Psoas muscle (tissue), 8 donors: ENCODE data around the gene MAPKAP1. TPM values are rescaled to one million over a fixed set of nuclear protein-coding genes. Genes with fewer than 3 reads are reported as not detected.

Source experiments
- ATAC-seq, 4 donors: fragments of 200-7000 bp; cut with Tn5 transposase; one replicate each; pipeline ENCODE4 v1.9.1; 2020; ENCODE audit warnings: moderate library complexity in 3 of 4, mild to moderate bottlenecking in 2 of 4
- DNase-seq, 2 donors: peaks; one replicate each; pipeline ENCODE4 v3.0.0-alpha.2; 2020
- H3K27ac ChIP-seq: fragments of 200-600 bp; one replicate; pipeline ENCODE4 v1.8.0; 2022
- H3K27me3 ChIP-seq, 3 donors: fragments of 200-600 bp in 1 of 3; one replicate each; pipeline versions ENCODE4 v1.6.1 to v1.8.0; 2013 to 2022; ENCODE audit warnings: low read length in 2 of 3, mild to moderate bottlenecking in 2 of 3, moderate library complexity in 1 of 3; ENCODE audit not compliant: insufficient read depth in 3 of 3
- H3K36me3 ChIP-seq, 2 donors: fragments of 200-600 bp in 1 of 2; one replicate each; pipeline versions ENCODE4 v1.6.1 to v1.8.0; 2013 to 2022; ENCODE audit warnings: low read depth in 1 of 2, mild to moderate bottlenecking in 1 of 2, moderate library complexity in 1 of 2; ENCODE audit not compliant: insufficient read depth in 1 of 2
- H3K4me1 ChIP-seq: fragments of 200-600 bp; one replicate; pipeline ENCODE4 v1.8.0; 2022
- H3K4me3 ChIP-seq: fragments of 200-600 bp; one replicate; pipeline ENCODE4 v1.8.0; 2022; ENCODE audit warnings: mild to moderate bottlenecking
- H3K9me3 ChIP-seq: fragments of 200-600 bp; one replicate; pipeline ENCODE4 v1.8.0; 2022
- CTCF ChIP-seq: fragments of 200-600 bp; IDR thresholded peaks from one replicate; pipeline ENCODE4 v1.8.0; 2022; ENCODE audit warnings: antibody characterized with exemption
- WGBS, 3 donors: extraction: QIAGEN DNeasy Blood & Tissue Kit; methylation state at CpG; one replicate each; pipeline versions ENCODE4 v1.1.6 to v1.1.7; 2013; 5-methylcytosine and 5-hydroxymethylcytosine counted together
- intact Hi-C, 2 donors: fragments of 100-400 bp; cut with DNase I; formaldehyde crosslinking; loops; one replicate each; pipeline versions ENCODE4 v1.11.0 to v1.14.2; 2022
- polyA plus RNA-seq, 3 donors: library from polyadenylated mRNA; stranded (reverse); fragments of 200-250 nt; gene quantifications; one replicate each; pipeline ENCODE4 v1.2.3, GENCODE V29; 2013
- total RNA-seq, 4 donors: library from RNA; stranded (reverse); fragmentation: NEBNext Ultra II Directional in 2 of 4; extraction: Animal tissue kit (Norgen Biotek cat#: 25700) in 2 of 4; gene quantifications; one replicate each; pipeline versions ENCODE4 v1.2.1 to v1.2.4, GENCODE V29; 2021 to 2023
- donor health status: healthy with polysubstance abuse.
- donor health status: DM: no; HTN: no; CAD: no; lungs with moderate emphysema.
- donor health status: Bipolar disorder and iron deficiency.
- donor health status: healthy.
- donor health status: DM: yes; HTN: yes; CAD: no.
- donor health status: DM: no; HTN: no; CAD: no.
- donor health status: DM: no; HTN: no; CAD: no.
- donor health status: DM: yes; HTN: yes; CAD: no.

The MAPKAP1 gene
- total and polyA plus RNA-seq, 7 donors, result 64.2 to 124 (median 90.4) TPM

GRCh38 chr9:125743682-125744428, 36.8 kb upstream of the MAPKAP1 start:
- DNase-seq (no peak), ATAC-seq (no peak)
- H3K4me3 ChIP-seq, result no peak overlapping the region
- H3K27me3 ChIP-seq, result peaks cover 0 to 6% (median 5%) of the 10 kb centered on the region in 3 donors
- no peaks in the 10 kb centered on the region for H3K9me3 ChIP-seq
- 61 to 78% (median 73%) methylated on average over 5 of the region's 5 CpGs for whole genome bisulfite sequencing, 3 donors
- H3K4me1 ChIP-seq, result peaks cover 12% of the 10 kb centered on the region
- TF ChIP-seq CTCF, result no peak
- no peak overlapping the region for H3K27ac ChIP-seq
- intact Hi-C loops, result loop anchor here in 1 of 2 donors (5.0 to 10.0 kb wide), 2 partner anchors 37 to 179 kb away; partner anchors contain the start of gene MAPKAP1
- H3K36me3 ChIP-seq, result no peaks in the 10 kb centered on the region

GRCh38 chr9:125742657-125743056, 35.6 kb upstream of the MAPKAP1 start:
- peaks cover 0 to 5% (median 1%) of the 10 kb centered on the region in 3 donors for H3K27me3 ChIP-seq
- H3K36me3 ChIP-seq, result no peaks in the 10 kb centered on the region
- intact Hi-C loops, result loop anchor here in 1 of 2 donors (5.0 to 10.0 kb wide), 2 partner anchors 35 to 178 kb away; partner anchors contain the start of gene MAPKAP1
- TF ChIP-seq CTCF, result no peak
- no peaks in the 10 kb centered on the region for H3K9me3 ChIP-seq
- WGBS, 3 donors, result 89 to 92% (median 89%) methylated on average over 3 of the region's 3 CpGs
- DNase-seq (no peak), ATAC-seq (no peak)
- H3K4me1 ChIP-seq, result peaks cover 6% of the 10 kb centered on the region
- H3K4me3 ChIP-seq, result no peak overlapping the region
- no peak overlapping the region for H3K27ac ChIP-seq

- no peak for TF ChIP-seq CTCF
- 92 to 94% (median 94%) methylated on average over 3 of the region's 3 CpGs for WGBS, 3 donors
- no peak overlapping the region for H3K4me3 ChIP-seq
- DNase-seq (no peak), ATAC-seq (no peak)
- H3K9me3 ChIP-seq, result no peaks in the 10 kb centered on the region
- no peaks in the 10 kb centered on the region for H3K36me3 ChIP-seq
- intact Hi-C loops, result no loop called here
- peaks cover 1 to 5% (median 2%) of the 10 kb centered on the region in 3 donors for H3K27me3 ChIP-seq
- H3K4me1 ChIP-seq, result no peaks in the 10 kb centered on the region
- no peak overlapping the region for H3K27ac ChIP-seq
Observed at GRCh38 chr9:125739436-125739835, 32.4 kb upstream of the MAPKAP1 start.

GRCh38 chr9:125732562-125732961, 25.6 kb upstream of the MAPKAP1 start:
- Histone ChIP-seq H3K36me3 (no peaks in the 10 kb centered on the region), H3K4me3 (no peak overlapping the region), H3K27ac (no peak overlapping the region), H3K4me1 (no peaks in the 10 kb centered on the region), H3K27me3 (peaks cover 0 to 2% (median 0%) of the 10 kb centered on the region in 3 donors), H3K9me3 (no peaks in the 10 kb centered on the region)
- WGBS, 3 donors, result 96 to 98% (median 96%) methylated on average over 2 of the region's 2 CpGs
- intact Hi-C loops, result no loop called here
- no peak for TF ChIP-seq CTCF
- no peak for ATAC-seq
- no peak for DNase-seq
